HG03060 (cell line): Measurements from ENCODE around the gene RSKR.
"Not testable (repeated sequence)": the region's sequence is repeated elsewhere in the genome, so short reads cannot be mapped to it uniquely, and the experiment has no call there.

Experiments used
- ATAC-seq: cut with Tn5 transposase; IDR thresholded peaks from one replicate; pipeline ENCODE4 v1.9.1; 2021; ENCODE audit warnings: low read depth, moderate number of reproducible peaks; ENCODE audit not compliant: unreplicated experiment

The RSKR gene

DNA sequence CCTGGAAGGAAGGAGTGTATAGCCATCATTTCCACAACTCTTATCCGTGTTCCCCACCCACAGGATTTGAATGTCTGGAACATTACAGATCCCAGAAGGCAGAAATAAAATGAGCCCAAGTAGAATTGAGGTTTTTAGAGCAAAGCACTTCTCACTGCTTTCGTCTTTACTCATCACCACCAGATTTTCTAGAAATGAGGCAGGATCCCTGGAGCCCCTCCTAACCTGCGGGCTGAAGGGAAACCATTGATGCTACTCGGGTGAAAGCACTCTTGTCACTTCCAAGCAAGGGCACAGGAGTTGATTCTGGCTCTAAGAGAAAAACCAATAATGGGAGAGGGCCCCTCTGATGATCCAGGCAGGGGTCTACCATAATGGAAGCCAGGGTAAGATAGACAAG, 34.5 kb downstream of the RSKR start:
- no peak for ATAC-seq

DNA sequence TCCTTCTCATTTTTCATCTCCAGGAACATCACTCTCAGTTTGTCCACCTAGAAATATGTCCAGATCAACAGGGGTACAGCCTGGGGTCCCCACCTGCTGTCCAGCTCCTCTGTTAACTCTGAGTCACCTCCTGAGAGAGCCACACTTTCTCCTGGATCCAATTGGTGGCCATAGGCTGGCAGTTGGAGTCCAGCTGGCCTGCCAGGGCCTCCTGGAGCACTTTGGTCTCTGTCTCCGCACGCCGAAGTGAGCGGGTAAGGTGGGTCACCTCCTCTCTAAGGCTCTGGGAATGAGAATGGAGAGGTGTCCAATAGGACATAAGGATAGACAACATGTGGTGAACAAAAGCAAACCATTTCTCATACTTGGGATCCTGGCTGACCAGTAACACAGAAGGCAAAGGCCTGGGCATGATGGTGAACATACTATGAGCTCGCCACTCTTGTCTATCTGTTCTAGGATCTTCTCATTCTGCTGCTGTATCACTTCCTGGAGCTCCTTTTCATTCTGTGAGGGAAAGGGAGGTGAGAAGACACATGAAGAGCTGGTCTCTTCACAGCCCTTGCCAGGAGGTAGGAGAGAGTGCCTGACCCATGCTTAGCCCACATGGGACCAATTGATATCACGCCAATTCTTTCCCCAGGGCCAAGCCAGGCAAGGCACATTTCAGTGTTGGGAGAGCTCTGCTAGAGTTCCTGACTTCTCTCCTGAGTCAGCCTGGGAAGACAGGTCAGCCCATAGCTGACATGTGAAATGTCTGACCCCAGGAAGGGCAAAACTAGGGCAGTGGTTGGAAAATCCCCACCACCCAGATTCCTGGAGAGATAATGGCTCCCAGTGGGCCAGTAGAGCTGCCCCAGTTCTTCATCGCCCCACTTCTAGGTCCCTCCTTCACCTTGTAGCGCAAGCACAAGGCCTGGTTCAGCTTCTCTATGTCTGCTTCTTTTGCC, 35.5 kb downstream of the RSKR start:
- no peak for ATAC-seq

DNA sequence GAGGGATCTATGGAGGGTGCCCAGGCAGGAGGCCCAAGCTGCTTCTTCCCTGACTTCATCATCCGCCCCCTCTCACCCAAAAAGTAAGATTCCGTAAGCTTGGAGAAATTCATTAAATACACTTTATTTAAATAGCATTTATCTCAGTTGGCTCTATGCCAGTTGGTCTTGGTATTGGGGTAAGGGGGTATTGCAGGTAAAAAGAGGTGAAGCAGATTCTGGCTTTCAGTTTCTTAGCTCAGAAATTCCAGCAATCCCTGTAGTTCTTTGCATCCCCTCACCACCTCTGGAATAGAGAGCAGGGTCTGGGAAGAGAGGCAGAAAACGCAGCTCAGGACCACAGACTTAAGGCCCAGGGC, 36.5 kb downstream of the RSKR start:
- no peak for ATAC-seq

DNA sequence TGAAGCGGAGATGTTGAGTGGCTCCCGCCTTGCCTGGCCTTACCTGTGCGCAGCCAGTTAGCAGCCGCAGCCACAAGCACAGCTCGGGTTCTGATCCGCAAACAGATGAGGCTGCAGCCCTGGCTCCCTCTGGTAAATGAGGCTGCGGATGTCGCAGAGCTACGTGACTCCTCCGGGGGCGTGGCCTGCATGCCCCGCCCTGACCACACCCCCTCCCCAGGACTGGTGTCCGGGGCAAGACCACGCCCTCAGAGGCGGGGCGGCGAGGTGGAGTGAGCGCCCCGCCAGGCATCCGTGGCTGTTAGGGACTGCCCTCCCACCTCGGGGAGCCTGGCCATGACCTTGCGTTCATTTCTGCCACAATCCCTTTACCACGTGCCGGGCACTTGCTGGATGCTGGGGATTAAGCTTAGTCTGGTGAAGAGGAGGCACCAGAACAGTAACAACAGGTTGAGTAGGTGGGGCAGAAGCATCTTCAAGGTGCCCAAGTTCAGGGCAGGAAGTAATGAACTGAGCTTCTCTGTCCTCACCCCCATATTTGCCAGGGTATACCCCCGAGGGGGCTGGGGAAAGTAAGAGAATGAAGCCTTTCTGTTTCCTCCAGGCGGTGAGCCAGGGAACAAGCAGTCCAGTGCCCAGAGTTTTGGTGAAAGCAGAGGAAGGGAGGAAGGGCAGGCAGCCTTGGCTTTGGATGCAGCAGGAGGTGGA, 37.1 kb downstream of the RSKR start, which contains the start of gene ALDOC:
Gene ALDOC (minus strand): TSS at position 138 of the 708 bp plus-strand sequence. CDS start 1,363 bp downstream, outside the sequence.
- ATAC-seq = no peak

DNA sequence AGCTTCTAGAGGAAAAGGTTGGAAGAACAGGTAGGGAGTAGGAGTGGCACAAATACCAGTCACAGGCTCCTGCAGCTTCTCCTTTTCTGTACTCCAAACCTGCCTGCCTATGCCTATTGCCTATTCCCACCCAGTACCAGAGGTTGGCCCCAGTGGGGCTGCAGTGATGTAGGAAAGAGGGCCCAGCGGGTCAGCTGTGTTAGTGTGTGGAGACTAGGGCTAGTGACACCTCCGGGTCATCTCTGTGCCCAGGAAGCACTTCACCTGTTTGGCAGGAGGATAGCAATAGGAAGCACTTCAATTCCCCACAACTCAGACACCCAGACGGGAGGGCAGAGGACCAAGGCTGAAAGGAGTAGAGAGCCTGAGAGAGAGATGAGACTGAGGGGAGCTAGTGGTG, 38.0 kb downstream of the RSKR start:
- ATAC-seq = not testable (repeated sequence)

DNA sequence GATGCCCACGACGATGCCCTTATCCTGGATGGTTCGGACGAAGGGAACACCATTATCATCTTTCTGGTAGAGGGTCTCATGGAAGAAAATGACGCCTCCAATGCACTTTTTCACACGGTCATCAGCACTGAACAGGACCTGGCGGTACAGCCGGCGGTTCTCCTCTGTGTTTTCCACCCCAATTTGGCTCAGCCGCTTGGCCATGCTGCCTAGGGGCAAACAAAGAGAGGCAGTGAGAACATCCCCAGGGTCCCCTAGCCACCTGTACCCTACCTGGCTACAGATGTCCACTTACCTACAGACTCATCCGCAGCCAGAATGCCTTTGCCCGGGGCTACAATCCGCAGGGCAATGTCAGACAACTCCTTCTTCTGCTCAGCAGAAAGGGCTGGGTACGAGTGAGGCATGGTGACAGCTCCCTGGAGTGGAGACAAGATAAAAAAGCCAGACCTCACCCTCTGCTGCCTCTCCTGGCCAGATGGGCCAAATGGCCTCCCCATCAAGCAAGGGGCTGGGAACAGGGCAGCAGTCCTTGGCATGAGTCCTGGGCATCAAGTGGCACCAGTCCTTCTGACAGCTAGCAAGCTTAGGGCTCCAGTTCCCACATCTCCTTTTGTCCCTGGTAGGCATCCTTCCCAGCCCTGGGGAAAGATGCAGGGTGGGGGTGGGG, 38.7 kb downstream of the RSKR start:
- no peak for ATAC-seq

DNA sequence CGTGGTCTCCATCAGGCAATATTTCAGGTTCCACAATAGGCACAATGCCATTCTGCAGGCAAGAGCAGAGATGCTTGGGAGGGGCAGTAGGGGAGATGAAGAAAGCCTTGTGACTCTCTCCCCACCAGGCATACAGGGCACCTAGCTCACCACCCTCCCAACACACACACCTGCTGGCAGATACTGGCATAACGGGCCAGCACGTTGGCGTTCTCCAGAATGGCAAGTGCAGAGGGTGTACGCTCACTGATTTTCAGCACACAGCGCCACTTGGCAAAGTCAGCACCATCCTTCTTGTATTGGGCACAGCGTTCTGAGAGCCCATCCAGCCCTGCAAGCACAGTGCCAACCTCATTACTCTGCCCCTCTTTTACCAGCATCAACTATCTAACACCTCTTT, 39.5 kb downstream of the RSKR start:
- no peak for ATAC-seq

DNA sequence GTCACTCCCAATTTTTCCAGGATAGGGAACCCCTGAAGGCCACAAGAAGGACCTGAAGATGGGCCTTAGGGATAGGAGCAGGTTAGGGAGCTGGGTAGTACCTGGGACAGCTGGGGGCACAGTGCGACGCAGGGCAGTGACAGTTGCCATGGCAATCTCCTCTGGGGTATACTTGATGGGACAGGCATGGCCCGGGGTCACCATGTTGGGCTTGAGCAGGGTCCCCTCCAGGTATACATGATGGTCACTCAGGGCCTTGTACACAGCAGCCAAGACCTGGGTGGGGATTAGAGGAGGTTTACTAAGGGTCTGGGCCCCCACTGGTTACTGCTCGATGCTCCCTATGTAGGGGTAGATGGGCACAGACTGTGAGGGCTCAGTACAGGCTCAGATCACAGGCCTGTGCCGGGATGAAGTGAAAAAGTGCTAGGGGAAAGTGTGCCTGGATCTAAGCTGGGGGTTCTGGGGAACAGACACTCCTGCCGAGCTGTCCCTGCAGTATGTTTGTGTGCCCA, 40.0 kb downstream of the RSKR start:
- ATAC-seq = no peak

DNA sequence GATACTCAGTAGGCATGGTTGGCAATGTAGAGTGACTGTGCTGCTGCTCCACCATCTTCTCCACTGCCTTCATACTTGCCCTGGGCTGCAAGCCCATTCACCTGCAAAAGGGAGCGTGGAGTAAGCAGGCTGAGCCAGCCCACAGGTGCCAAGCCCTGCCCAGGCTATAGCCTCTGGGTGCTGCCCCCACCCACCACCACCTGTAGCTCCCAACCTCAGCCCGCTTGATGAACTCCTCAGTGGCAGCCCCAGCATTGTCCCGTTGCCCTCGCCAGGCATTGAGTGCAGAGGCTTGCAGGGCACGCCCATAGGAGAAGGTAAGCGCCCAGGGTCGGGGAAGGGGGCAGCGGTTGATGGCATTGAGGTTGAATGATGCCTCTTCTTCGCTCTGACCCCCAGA, 40.5 kb downstream of the RSKR start:
- ATAC-seq = no peak

DNA sequence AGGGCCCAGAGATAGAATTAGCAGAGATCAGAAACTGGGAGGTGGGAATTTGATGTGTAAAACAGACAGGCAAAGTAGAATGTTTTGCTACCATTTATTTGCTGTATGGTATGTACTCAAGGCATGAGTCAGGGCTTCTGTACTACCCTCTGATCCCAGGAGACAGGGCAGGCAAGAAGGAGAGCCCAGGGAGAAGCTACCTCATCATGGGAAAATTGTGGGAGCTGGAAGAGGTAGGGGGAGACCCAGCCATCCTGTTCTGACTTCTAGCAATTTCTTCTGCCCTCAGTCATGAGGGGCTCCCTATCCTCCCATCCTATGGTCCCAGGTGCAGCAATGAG, 41.0 kb downstream of the RSKR start:
- no peak for ATAC-seq

DNA sequence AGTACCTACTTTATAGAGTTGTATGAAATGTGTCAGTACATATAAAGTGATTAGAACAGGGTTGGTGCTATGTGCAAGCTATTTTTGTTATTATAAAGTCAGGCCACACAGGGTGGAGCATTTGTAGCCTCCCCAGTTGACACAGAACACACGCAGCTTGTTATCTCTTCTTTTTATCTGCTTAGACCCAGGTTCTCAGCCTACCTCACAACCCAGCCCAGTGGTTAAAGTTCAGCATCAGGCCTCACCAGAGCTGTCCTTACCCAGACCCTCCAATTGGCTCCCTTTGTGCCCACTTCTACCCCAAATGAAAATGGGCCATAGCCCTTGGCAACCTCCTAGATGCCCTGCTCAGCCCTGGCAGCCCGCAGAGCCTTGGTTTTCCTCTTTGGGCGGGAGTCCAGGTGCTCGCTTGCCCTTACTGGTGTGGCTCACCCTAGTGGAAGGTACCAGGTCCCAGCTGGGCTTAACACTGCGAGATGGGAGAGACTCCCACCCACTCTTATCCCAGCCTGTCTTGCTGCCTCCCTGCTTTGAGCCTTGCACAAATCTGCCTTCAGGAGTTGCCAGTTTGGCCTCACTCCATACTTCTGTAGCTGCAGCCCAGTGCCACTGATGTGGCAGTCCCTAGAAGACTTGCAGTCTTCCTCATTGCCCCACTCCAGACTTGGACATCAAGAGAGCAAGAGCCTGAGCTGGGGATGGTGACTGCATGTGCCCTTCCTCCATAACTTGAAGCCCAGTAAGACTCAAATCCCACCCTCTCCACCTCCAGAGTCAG, 41.5 kb downstream of the RSKR start:
- no peak for ATAC-seq

DNA sequence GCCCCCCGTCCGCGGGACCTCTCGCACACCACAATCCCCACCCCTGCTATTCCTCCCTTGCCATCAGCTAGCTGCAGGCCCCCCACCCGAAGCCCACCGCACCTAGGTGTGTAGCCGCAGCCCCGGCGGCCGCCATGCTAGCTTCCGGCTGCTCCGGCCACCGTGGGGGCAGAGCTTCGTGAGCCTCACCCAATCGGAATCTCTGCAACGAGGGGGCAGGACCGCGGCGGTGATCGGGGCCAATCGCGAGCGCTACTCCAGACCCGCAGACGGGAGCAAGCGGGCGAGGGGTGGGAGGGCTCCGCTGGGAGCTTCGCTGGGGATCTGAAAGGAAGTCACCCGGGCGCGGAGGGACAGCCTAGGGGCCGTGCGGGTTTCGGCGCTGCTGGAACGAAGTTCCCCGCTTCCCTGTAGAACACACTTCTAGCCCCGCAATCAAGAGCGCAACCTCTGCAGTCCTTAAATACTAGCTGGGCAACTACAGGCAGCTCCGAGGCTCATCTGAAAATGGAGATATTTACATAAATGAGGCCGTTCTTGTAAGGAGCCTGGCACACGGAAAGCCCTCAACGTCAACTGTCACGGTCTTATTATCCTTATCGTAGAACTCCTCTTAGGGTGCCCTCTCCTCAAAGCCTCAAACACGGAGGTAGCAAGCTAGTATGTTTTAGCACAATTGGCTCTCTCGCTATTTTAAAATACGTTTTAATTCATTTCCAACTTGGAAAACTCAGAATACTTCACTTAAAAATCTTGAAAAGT, 42.4 kb downstream of the RSKR start, which contains the start of gene PIGS:
Gene PIGS (minus strand): TSS at position 164 of the 762 bp plus-strand sequence. CDS start 28 bp downstream, at position 136.
- ATAC-seq = no peak

DNA sequence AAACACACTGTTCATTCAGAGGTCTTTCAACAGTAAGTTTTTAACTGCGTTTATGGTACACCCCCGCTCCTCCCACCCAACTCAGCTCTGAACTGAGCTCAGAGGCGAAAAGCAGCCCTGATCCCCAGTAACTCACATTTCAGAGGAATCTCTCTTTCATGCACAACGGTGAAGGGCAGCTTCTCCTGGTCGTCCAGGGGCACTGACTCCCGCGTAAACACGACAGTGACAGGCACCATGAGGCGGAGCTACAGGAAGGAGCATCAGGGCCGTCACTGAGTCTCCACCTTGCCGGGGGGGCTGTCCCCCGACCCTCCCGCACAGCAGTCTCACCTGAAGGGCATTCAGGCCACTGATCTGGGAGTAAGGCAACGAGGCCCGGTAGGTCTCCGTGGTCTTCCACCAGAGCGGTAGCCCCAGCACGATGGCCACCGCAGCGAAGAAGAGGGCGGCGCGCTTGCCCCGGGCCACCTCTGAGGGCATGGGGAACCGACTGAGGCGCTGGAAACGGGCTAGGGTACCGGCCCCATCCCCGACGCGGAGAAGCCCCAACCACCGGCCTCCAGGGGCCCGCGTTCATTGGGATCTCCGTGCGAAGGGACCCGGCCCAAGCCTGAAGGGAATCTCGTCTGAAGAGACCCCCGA, 43.1 kb downstream of the RSKR start:
- ATAC-seq = no peak

DNA sequence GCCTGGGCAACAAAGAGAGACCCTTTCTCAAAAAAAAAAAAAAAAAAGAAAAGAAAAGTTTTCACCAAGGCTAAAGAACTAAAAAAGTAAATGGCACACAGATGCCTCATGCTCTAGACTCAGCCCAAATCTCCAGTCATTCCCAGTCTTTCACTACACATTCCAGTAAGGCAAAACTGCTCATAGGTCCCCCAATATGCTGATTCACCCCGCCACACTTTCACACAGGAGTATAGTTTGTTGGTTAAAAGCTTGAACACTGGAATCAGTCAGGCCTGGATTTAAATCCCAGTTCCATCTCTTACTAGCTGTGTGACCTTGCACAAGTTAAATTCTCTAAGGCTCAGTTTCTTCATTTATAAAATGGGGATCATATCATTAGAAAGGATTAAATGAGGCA, 44.5 kb downstream of the RSKR start:
- no peak for ATAC-seq

DNA sequence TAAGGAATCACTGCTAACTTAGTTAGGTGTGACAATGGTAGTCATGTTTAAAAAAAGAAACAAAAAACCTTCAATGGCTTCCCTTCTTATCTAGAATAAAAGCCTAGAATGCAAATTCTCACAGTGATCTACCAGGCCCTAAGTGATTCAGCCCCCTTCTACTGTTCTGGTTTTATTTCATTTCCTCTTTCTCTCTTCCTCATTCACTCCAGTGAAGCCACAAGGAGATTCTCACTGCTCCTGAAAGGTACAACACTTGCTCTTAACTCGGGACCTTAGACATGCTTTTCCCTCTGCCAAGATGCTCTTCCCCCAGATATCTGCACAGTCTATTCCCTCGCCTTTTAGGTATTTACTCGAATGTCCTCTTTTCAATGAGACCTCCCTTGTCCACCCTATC, 46.4 kb downstream of the RSKR start:
- no peak for ATAC-seq

DNA sequence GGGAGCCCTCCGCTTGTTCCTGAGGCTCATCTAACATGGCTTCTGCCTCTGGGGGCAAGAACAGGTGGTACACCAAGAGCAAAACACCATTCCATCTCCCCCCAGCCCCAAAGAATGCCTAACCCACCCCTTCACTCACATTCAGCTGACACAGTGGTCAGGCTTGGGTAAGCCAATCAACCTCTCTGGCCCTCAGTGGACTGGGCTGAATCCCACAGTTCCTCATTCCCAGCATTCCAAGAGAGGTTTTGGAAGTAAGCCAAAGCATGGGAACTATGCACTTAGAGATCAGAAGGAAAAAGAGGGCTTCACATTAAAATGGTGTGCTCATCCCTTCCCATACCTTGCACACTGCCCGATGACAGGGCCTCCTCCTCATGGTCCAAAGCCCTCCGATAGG, 50.5 kb downstream of the RSKR start:
- no peak for ATAC-seq
